NCI-H2081 (cell line): ENCODE results near the gene NUCKS1.
"Not testable (repeated sequence)": the region's sequence is repeated elsewhere in the genome, so short reads cannot be mapped to it uniquely, and the experiment has no call there.

Experiments
- DNase-seq, 2 experiments: peaks; one replicate each; lab custom pipeline; 2025; lab: John Stamatoyannopoulos, UW

Gene NUCKS1

DNA sequence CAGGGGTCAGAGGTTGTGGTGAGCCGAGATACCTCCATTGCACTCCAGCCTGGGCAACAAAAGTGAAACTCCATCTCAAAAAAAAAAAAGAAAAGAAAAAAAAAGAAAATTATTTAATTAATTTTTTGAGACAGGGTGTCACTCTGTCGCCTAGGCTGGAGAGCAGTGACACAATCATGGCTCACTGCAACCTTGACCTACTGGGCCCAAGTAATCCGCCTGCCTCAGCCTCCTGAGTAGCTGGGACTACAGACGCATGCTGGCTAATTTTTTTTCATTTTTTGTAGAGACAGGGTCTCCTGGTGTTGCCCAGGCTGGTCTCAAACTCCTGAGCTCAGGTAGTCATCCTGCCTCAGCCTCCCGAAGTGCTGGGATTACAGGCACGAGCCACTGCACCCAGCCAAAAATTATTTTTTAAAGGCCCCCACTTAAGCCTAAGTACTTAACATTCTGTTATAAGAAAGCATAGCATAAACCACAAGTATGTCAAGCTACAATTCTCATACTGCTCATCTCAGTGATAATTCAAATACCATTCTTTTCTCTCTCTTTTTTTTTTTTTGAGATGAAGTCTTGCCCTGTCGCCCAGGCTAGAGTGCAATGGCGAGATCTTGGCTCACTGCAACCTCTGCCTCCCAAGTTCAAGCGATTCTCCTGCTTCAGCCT, 19.9 kb downstream of the NUCKS1 start:
- no peak for DNase-seq

DNA sequence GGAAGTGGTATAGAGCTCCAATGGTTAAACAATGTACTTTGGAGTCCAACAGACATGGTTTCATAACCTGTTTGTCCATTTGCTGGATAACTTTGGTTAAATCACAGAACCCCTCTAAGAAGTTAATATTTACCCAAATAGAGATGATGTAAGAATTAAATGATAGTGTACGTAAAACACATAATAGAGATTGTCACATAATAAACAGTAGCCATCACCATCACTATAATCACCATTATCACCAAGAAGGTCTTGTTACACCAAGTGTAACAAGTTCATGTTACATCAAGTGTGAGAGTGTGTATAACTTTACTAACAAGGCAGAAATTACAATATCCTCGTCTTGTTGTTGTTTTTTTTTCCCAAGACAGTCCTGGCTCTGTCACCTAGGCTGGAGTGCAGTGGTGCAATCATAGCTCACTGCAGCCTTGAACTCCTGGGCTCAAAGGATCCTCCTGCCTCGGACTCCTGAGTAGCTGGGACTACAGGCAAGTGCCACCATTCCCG, 23.3 kb downstream of the NUCKS1 start:
- no peak for DNase-seq

DNA sequence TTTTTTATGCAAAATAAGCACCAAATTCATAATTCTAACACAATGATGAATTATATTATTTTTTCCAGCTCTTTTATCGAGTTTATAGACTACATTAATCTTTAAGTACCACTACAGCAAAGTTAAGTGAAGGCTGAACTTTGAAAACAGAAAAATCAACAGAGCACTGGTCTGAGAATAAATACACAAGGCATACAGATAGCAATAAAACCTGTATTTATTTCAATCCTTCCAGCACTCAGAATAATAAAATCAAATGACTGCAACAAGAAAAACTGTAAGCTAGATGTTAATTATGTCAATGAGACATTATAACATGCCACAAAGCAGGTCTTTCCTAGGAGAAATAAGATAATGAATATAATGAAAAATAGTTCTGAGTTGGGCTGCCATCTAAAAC, 24.5 kb downstream of the NUCKS1 start:
- DNase-seq: no peak

DNA sequence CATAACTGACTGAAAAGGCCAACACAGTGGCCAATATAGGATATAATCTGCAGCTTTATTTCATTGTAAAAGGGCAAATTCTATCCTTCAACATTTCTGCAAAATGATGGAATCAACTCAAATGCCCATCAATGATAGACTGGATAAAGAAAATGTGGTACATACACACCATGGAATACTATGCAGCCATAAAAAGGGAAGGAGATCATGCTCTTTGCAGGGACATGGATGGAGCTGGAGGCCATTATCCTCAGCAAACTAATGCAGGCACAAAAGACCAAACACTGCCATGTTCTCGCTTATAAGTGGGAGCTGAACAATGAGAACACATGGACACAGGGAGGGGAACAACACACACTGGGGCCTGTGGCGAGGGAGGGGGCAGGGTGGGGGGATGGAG, 29.2 kb downstream of the NUCKS1 start:
- DNase-seq: not testable (repeated sequence)

DNA sequence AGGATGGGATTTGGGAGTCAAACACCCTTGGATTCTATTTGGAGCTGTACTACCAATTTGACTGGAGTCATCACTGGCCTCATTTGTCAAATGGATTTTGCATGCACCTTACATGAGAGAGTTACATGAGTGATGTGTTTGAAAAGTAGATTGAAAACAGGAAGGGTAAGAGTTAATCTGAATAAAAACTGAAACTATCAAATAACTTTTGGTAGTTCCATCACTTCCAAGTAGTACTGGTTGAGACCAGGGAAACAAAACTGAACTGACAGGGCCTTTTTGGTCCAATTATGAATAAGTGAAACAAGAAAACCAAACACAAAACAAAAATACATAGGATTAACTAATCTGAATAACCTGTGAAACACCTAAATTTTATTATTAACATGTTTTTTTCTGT, 30.2 kb downstream of the NUCKS1 start:
- DNase-seq: no peak

DNA sequence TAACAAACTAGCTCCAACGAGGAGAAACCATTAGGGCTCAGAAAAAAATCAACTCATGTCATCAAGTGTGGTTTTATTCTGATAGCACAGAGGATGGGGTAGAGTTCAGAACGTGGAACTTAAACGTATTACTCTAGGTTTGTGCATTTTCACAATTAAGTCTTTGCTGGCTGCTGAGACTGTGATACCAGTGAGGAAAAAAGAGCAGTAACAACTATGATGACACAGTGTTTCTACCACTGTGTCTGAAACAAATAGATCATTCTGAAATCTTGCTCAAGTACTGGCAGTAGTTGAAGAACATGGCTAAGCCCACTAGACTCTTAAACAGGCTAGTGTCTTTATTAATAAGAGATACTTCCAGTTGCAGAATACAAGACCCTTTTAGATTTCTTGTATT, 31.0 kb downstream of the NUCKS1 start:
- DNase-seq: no peak

DNA sequence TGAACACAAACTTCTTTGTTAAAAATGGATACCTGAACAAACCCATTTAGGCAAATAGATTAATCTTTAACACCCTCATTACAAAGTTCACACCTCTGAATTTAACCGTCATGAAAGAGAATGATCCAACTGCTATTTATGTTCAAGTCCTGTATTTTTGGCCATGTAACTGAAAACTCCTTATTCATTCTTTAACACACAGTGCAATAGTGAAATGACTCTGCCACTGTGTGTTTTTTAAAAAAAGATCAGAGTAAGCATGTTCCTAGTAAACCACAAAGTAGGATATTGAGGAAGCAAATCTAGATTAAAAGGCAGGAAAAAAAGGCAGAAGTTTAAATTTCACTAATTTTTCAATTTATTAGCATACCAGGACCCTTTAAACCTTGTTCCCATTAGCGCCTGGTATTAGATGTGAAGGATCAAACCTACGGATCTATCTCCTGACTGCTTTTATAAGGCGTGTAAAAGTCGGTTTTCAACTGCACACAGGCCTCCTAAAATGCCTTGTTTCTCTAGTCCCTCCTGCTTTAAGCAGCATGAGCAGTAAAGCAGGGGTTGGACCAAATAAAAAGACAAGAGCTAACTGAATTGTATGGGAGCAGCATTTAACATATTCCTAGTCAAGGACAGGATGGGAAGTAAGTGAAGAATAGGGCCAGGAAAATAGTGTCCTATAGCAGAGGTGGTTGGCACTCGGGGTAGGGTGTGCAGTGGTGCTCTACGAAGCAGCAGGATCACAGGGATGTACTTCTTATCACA, 33.4 kb downstream of the NUCKS1 start:
- no peak for DNase-seq

DNA sequence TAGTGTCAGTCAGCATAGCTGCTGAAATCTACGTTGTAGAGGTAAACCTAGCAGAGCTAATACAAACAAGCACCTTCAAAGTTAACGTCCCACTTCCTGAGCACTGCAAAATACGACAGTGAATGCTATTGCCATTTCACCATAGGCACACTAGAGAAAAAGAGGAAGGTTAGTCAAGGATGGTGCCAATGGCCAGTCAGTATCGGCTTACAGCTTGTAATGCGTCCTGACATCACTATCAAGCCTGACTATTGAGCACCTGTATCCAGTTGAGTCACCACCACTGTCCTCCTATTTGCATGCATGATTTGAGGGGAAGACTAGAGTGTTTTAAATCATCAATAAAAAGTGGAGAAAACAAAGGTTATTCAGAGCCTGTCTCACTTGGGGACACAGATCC, 34.4 kb downstream of the NUCKS1 start:
- DNase-seq: no peak

DNA sequence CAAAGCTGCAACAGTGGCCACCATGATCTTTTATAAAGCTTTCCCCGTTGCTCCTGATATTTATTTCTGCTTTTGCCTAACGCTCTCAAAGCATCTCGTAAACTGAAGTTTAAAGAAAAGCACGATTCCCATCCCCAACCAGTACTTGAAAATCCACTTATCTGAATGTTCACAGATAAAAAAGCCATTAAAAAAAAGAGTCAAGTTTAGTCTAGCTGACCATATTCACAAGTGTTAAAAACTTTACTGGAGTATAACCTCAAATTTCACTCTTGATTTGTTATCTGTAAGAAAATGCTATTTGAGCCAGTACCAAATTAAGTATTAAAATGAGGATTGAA, 35.1 kb downstream of the NUCKS1 start:
- DNase-seq: no peak

DNA sequence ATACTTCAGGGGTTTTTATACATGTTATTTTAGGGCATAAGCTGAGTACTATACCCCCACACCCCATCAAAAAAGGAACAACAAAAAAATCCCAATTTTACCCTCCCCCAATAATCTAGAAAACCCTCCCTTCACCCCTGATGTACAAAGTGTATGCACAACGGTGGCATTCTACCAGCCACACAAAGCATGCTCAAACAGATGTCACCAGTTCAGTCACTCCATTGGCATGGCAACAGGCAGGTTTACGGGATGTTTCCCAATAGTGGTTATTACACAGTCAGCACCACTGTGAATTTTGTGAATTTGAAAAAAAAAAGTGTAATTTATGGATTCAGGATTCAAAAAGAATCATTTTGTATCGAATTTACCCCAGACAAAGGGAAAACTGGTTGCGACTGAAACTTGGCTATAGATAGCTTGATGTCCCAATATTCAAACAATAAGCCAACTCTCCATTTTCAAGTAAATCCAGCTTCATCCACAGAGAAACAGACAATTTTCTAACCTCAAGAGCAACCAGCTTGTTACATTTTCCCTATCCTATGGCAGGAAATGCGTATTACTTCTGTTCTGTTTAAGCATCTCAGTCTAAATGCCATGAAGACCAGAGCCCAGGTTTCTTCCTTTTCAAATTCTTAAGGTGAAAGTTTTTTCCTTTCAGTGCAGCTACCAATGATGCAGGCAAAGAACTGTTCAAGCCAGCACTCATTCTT, 35.6 kb downstream of the NUCKS1 start:
- DNase-seq: no peak

DNA sequence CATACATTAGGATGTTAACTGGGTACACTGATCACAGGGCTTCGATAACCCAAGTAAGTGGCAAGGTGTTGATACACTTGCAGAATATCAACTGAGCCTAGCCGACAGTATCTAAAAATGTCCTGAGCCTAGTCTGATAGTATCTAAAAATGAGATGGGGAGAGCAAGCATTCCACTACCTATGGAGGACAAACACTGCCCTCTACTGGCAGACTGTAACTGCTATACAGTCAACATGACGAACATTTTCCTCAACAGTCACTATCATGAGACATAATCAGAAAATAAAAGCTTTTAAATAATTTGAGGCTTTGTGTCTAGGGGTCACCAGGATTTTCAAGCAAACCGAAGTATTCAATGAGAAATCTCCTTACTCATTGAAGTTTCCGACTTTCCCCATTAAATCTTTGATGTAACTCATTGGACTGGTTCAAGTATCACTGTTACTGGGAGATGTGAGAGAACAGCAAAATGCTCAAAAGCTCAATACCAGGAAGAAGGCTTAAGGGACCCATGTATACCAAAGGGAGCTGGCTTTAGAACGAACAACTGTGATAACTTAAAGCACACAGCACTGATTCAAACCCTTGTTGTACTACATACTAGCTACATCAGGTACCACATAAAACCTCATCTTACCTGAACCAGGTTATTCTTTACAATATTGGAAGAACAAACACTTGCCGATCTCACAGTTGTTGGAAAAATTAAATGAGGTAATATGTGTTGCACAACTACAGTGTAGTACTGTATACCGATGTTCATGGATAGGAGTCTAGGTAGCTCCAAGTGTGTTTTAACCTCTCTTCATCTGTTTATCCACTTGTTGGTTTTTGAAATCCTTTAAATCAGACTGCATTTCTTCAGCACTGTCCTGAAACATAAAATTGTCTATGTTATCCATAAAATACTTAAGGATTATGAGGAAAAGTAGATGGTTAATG, 38.6 kb downstream of the NUCKS1 start:
- DNase-seq: peak; percentile 68 to 71

DNA sequence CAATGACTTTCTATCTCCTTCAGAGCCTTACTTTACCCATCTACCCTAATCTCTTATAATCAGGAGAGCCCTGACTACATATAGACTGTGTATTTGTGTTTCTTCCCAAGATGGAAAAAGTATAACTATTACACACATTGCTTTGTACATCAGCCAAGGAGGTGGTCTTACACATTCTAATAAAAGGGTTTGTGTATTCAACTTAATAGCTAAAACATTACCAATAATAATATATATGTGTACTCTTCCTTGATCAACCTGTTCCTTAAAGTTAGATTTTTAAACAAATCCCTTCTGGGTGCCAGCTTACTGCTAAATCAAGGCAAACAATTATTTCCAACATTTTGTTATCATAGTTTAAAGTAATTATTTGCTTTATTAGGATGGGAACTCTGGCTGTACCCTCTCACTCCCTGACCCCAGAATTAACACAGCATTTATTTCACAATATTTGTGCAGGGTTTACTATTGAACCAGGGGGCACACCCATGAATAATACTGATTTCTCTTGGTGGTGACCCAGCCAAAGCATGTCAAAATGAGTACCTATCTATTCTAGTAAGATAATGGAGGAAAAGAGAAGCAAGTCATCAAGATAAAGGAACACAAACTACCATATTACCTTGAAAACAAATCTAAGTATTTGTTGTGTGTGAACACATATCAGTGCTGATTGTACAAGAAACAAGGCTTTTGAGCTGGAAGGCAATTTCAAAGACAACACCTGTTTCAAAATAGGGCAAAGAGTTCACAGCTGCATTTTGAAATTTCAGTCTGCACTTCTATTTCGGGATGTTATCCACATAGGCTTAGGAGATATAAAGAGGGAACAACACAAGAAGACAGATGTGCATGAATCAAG, 39.5 kb downstream of the NUCKS1 start:
- no peak for DNase-seq

DNA sequence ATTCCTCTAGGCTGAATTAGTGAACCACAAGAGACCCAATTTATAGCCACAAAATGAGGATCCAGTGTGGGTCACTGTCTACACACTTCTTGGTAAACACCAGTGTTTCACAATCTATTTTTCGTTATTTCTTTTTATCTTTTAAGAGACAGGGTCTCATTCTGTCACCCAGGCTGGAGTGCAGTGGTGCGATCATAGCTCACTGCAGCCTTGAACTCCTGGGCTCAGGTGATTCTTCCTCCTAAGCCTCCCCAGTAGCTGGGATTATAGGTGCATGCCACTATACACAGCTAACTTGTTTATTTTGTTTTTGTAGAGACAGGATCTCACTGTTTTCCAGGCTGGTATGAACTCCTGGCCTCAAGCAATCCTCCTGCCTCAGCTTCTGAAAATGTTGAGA, 40.3 kb downstream of the NUCKS1 start:
- no peak for DNase-seq

DNA sequence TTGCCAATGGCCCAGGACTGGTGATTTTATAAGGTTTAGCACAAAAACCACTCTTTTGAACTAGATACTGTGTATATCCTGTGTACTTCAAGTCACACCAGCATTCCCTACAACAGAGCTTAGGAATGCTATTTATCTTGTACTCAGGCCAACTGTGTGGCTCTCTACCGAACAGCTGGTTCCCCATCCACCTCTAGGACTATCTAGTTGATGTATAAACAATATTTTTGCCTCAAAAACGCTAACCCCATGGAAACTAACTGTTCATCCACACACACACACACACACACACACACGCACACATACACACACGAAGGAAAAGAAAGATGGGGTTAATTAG, 41.0 kb downstream of the NUCKS1 start:
- no peak for DNase-seq

DNA sequence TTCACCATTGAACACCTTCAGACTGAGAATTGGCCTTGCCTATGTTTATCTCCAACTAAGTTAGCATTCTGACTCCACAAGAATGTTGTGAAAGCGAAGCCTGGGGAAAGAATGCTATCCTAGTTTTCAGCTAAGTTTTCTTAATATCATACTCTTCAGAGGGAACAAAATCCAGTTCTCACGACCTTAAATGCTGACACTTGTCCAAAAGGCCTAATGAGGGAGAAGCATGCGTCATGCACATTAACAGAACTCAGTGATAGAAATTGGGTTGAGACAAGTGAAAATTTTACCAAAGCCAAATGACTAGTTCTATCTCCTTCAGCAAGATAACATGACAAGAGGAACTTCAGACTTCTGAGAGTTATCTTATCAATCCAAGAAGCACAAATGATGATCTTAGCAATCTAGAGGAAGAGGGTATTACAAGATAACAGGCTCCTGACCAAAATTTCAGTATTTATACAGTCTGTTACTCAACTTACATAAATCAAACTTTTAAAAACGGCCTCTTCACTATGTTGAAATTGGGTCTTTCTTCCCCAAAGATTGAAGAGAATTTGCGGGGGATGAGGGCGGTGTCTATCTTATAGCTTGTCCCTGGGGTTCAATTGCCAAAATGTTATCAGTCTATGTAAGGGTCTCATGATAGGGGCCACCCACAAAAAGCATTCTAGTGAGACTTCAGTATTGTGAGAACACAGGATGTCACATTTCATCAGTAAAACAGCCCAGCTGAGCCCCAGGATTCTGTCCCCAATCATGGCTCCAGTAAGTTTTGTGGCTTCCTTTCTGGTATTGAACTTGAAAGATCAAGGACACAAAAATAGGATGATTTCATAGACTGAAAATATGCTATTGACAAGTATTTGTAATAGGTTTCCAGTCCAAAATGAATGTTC, 43.1 kb downstream of the NUCKS1 start:
- no peak for DNase-seq

DNA sequence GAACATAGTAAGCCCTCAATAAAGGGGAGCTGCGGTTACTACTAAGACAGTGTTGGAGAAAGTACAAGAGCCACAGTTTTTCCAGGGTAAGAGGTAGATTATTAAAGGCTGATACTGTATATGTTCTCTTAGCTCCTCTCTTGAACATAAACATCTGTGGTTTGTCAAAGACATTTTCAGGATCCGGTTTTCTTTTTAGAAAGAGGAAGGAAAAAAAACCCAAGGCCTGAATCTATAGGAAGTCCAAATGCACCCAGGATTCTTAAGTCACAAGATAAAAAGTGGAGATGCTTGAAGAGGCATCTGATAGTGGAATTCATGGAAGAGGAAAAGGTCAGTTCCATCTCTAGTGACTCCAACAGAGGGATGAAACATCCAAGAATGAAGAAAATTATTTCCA, 45.1 kb downstream of the NUCKS1 start:
- no peak for DNase-seq

DNA sequence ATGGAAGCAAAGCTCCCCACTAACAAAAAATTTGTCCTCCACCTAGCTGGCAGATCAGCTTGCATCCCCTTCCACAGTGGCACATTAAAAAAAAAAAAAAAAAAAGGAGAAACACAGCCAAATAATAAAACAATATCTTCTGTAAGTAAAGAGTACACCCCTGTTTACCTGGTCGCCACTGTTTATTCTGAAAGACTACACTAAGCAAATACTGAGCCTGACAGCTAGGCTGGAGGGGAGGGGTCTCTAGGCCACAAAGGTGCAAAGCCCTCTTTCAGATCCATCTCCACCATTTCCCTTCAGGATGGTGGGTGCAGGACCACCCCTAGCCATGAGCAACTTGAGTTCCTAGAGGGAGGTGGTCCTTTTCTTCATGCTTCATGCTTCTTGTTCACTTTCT, 46.9 kb downstream of the NUCKS1 start:
- DNase-seq: peak in 1 of 2 experiments; percentile 43

DNA sequence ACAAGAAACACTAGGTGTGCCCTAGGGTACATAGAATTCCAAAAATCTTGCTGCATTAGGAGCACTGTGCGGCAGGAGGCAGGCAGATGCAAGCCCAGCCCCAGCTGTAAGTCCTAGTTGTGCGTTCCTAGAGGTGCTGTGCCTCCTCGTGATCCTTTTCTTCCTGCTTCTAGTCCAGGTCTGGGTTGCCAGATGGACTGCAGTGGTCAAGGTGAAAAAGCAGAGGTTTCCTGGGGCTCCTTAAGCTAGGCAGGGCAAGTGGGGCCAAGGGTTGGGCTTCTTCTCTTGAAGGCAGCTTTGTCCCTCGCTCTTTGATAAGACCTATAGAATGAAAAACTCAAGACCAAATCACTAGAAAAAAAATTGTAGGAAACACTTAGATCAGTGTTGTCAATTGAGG, 48.1 kb downstream of the NUCKS1 start:
- DNase-seq: no peak

DNA sequence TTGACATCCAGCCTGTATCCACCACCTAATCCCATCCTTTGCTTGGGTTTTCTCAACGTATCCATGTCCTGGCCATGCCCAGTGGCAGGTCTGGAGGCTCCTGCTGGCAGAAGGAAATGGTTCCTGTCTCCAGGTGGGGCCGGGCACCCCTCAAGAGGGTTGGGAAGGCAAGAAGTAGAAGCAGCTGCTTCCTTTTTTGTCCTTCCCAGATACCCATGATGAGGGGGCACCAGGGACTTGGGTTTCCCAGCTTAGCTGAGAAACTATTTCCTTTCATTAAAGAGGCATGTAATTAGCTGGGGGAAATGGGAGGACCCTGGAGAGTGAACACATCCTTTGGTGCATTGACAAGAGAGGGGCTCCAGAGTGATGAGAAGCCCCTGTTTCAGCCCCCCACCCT, 48.6 kb downstream of the NUCKS1 start:
- no peak for DNase-seq

DNA sequence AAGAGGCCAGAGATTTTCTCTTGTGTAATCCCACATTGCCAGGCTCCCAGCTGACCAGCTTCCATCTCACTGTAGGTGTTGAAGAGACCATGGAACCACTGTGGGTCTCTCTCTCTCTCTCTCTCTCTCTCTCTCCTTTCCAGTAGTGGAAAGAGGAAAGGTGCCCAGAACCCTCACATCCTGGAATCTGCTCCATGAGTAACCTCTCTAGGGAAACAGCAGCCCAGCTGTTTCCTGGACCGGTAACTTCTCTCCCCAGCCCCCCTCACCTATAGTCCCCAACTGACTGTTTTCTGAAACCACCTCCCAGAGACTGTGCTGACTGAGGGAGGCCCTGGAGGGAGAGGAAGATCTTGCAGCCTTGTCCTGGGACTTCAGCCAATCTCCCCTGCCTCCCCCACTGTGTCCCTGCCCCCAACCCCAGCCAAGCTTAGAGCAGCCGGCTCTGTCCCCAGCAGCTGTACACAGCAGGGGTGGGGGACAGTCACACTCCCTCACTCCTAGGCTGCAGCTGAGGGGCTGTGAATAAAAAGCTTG, 49.0 kb downstream of the NUCKS1 start:
- DNase-seq: peak; percentile 9 to 32
